Prostate gland (tissue), 2 donors: ENCODE data around the gene TXLNA. TPM values are rescaled to one million over a fixed set of nuclear protein-coding genes. Genes with fewer than 3 reads are reported as not detected.

Experiments used
- DNase-seq: peaks from one replicate; pipeline ENCODE4 v3.0.0-alpha.2; 2019; ENCODE audit warnings: low spot score
- H3K27ac ChIP-seq, 2 donors: fragments of 200-600 bp; sonication (generic); 2 replicates each; pipeline ENCODE4 v1.5.1; 2017 to 2019
- H3K27me3 ChIP-seq: fragments of 200-600 bp; sonication (generic); replicated peaks from 2 replicates; pipeline ENCODE4 v1.5.1; 2019; ENCODE audit not compliant: insufficient read depth
- H3K36me3 ChIP-seq, 2 donors: fragments of 200-600 bp; sonication (generic); 1 replicate in 1 of 2; 2 replicates in 1 of 2; pipeline versions ENCODE4 v1.5.1 to v1.8.1; 2017 to 2019
- H3K4me1 ChIP-seq: fragments of 200-600 bp; sonication (generic); replicated peaks from 2 replicates; pipeline ENCODE4 v1.5.1; 2019
- H3K4me3 ChIP-seq, 2 donors: fragments of 200-600 bp; sonication (generic); 2 replicates each; pipeline ENCODE4 v1.5.1; 2017 to 2019
- H3K9me3 ChIP-seq: fragments of 200-600 bp; sonication (generic); 2 replicates; pipeline ENCODE4 v1.5.1; 2017
- CTCF ChIP-seq, 4 experiments: fragments of 200-600 bp in 2 of 4; fragments of 450-650 bp in 2 of 4; sonication (generic) in 2 of 4; IDR thresholded peaks; 1 replicate in 3 of 4; 2 replicates in 1 of 4; pipeline ENCODE4 v1.5.1; 2016 to 2019; ENCODE audit warnings: antibody characterized with exemption in 4 of 4, mild to moderate bottlenecking in 2 of 4, moderate library complexity in 2 of 4
- POLR2A ChIP-seq: fragments of 450-650 bp; IDR thresholded peaks from one replicate; pipeline ENCODE4 v1.6.1; 2016; ENCODE audit warnings: antibody characterized with exemption, mild to moderate bottlenecking
- POLR2AphosphoS5 ChIP-seq: sonication (generic); formaldehyde crosslinking; IDR thresholded peaks from one replicate; pipeline ENCODE4 v1.6.1; 2017; ENCODE audit warnings: antibody characterized with exemption
- WGBS: methylation state at CpG from one replicate; pipeline ENCODE4 v1.1.5; 2018; 5-methylcytosine and 5-hydroxymethylcytosine counted together
- intact Hi-C: fragments of 100-400 bp; cut with DNase I; formaldehyde crosslinking; loops from one replicate; pipeline ENCODE4 v1.14.2; 2022
- total RNA-seq, 2 donors: library from RNA; depleted of rRNA; stranded (reverse); fragments of >200 nt; gene quantifications; one replicate each; pipeline ENCODE4 v1.1.0, GENCODE V29; 2016

TXLNA gene
- total RNA-seq, 2 donors from 2014 or later, result 49.6 to 70.8 TPM

GRCh38 chr1:32186077-32186476, 6.6 kb downstream of the TXLNA start:
- H3K9me3 ChIP-seq, result no peaks in the 10 kb centered on the region
- WGBS, result 84% methylated on average over 2 of the region's 2 CpGs
- H3K4me1 ChIP-seq, result no peaks in the 10 kb centered on the region
- no peaks in the 10 kb centered on the region for H3K27me3 ChIP-seq
- intact Hi-C loops, result no loop called here
- H3K4me3 ChIP-seq, result no peak overlapping the region
- H3K36me3 ChIP-seq, result peaks cover under 1 to 34% of the 10 kb centered on the region in 2 donors
- no peak for TF ChIP-seq CTCF (IDR thresholded peaks at IDR 0.05)
- no peak for TF ChIP-seq POLR2A
- no peak for TF ChIP-seq POLR2AphosphoS5
- no peak overlapping the region for H3K27ac ChIP-seq
- no peak for DNase-seq

- Histone ChIP-seq H3K4me1 (no peaks in the 10 kb centered on the region), H3K36me3 (peaks cover 4 to 35% of the 10 kb centered on the region in 2 donors), H3K9me3 (no peaks in the 10 kb centered on the region), H3K27ac (no peak overlapping the region), H3K27me3 (no peaks in the 10 kb centered on the region), H3K4me3 (no peak overlapping the region)
- WGBS, result 75% methylated on average over 2 of the region's 2 CpGs
- no peak for TF ChIP-seq CTCF (IDR thresholded peaks at IDR 0.05)
- TF ChIP-seq POLR2AphosphoS5, result no peak
- TF ChIP-seq POLR2A, result no peak
- intact Hi-C loops, result no loop called here
- DNase-seq, result no peak
These were observed 7.0 kb downstream of the TXLNA start for GRCh38 chr1:32186491-32186890.

- no peak overlapping the region for H3K27ac ChIP-seq
- DNase-seq, result no peak
- intact Hi-C loops, result no loop called here
- H3K4me3 ChIP-seq, result no peak overlapping the region
- no peaks in the 10 kb centered on the region for H3K9me3 ChIP-seq
- H3K27me3 ChIP-seq, result no peaks in the 10 kb centered on the region
- WGBS, result 97% methylated on average over 9 of the region's 9 CpGs
- peaks cover 10 to 49% of the 10 kb centered on the region in 2 donors for H3K36me3 ChIP-seq
- TF ChIP-seq CTCF (IDR thresholded peaks at IDR 0.05) (no peak), POLR2A (no peak), POLR2AphosphoS5 (no peak)
- H3K4me1 ChIP-seq, result no peaks in the 10 kb centered on the region
These were observed 8.4 kb downstream of the TXLNA start for GRCh38 chr1:32187850-32188249.

GRCh38 chr1:32192220-32192948, 12.9 kb downstream of the TXLNA start:
- no peak for TF ChIP-seq POLR2AphosphoS5
- TF ChIP-seq CTCF (IDR thresholded peaks at IDR 0.05), result no peak
- no peak for TF ChIP-seq POLR2A
- DNase-seq, result no peak

GRCh38 chr1:32194984-32195383, 15.5 kb downstream of the TXLNA start:
- H3K4me1 ChIP-seq, result no peaks in the 10 kb centered on the region
- no peaks in the 10 kb centered on the region for H3K27me3 ChIP-seq
- no peak for DNase-seq
- TF ChIP-seq POLR2A, result no peak
- no peak for TF ChIP-seq CTCF (IDR thresholded peaks at IDR 0.05)
- TF ChIP-seq POLR2AphosphoS5, result no peak
- no peak overlapping the region for H3K27ac ChIP-seq
- intact Hi-C loops, result no loop called here
- WGBS, result 95% methylated on average over 5 of the region's 6 CpGs
- H3K4me3 ChIP-seq, result no peak overlapping the region
- peaks cover 28 to 47% of the 10 kb centered on the region in 2 donors for H3K36me3 ChIP-seq
- H3K9me3 ChIP-seq, result no peaks in the 10 kb centered on the region

More at GRCh38 chr1:32192220-32192948, 12.9 kb downstream of the TXLNA start:
- Histone ChIP-seq H3K36me3 (peaks cover 28 to 72% of the 10 kb centered on the region in 2 donors), H3K27me3 (no peaks in the 10 kb centered on the region), H3K9me3 (no peaks in the 10 kb centered on the region), H3K4me1 (no peaks in the 10 kb centered on the region), H3K4me3 (no peak overlapping the region), H3K27ac (no peak overlapping the region)
- 95% methylated on average over 8 of the region's 8 CpGs for WGBS
- intact Hi-C loops, result no loop called here
